Islet precursor cell (in vitro differentiated cells): Measurements from ENCODE around the gene PSME2.

Experiments
- DNase-seq: peaks from one replicate; pipeline ENCODE4 v3.0.0-alpha.2; 2018

The PSME2 gene

GRCh38 chr14:24179294-24179960 is 33.0 kb upstream of the PSME2 start:
- no peak for DNase-seq

- no peak for DNase-seq
Observed at GRCh38 chr14:24178399-24179178, 32.2 kb upstream of the PSME2 start.

DNA sequence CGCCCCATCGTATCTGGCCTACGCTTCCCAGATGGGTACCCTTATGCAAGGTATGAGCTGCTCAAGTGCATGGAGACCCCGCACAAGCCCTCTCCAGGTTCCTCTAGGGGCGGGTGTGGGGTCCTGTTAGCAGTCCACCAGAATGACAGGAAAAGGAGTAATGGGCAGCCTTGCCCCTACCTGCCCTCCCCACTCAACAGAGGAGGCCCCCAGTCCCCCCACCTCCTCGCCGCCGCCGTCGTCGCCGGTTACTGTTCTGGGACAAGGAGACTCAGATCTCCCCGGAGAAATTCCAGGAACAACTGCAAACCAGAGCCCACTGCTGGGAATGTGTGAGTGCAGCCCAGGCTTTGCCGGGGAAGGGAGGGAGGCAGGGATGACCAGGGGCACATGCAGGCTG is 31.5 kb upstream of the PSME2 start:
- no peak for DNase-seq

DNA sequence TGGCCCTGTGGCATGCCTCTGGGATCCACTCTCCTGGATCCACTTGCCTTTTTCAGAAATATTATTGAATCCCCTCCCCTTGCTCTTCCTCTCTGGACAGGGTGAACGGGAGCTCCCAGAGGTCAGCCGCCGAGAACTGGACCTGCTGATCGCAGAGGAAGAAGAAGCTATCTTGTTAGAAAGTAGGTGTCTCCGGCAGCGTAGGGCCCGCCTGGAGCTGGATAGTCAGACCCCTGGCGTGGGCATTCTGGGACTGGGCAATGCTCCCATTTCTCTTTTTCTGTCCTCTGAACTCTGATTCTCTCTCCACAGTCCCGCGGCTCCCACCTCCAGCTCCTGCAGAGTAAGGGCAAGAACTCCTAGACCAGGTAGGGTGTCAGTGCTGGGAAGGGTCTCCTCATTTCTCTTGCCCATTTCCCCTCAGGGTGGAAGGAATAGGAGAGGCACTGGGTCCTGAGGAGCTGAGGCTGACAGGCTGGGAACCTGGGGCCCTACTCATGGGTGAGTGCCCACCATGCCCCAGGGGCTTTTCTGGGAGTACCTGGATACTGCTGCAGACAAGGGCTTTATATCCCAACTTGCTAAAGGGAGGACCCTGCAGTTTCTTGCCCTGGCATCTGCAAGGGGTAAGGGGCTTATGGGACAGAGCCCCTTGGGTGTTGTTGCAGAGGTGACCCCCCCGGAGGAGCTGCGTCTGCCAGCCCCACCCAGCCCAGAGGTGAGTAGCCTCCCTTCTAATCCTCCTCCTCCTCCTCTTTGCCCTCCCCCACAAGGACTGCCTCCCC is 30.8 kb upstream of the PSME2 start:
- no peak for DNase-seq

DNA sequence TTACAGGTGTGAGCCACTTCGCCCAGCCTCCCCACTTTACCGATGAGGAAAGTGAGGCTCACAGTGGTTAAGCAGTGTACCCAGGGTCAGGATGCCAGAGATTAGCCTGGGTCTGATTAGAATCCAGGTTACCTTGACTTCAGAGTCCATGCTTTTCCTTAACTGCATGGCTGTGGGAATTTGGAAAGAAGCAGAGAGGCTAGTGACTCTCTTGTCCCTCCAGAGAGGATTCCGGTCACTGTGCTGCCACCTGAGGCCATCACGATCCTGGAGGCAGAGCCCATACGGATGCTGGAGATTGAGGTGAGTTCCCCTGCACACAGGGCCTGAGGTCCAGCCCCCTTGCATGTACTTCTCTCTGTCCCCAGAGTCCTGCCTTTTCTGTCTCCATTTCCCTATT is 30.2 kb upstream of the PSME2 start:
- DNase-seq = no peak

GRCh38 chr14:24172871-24173281 is 26.5 kb upstream of the PSME2 start:
- no peak for DNase-seq

- no peak for DNase-seq
Observed at GRCh38 chr14:24172261-24172860, 26.0 kb upstream of the PSME2 start.

DNA sequence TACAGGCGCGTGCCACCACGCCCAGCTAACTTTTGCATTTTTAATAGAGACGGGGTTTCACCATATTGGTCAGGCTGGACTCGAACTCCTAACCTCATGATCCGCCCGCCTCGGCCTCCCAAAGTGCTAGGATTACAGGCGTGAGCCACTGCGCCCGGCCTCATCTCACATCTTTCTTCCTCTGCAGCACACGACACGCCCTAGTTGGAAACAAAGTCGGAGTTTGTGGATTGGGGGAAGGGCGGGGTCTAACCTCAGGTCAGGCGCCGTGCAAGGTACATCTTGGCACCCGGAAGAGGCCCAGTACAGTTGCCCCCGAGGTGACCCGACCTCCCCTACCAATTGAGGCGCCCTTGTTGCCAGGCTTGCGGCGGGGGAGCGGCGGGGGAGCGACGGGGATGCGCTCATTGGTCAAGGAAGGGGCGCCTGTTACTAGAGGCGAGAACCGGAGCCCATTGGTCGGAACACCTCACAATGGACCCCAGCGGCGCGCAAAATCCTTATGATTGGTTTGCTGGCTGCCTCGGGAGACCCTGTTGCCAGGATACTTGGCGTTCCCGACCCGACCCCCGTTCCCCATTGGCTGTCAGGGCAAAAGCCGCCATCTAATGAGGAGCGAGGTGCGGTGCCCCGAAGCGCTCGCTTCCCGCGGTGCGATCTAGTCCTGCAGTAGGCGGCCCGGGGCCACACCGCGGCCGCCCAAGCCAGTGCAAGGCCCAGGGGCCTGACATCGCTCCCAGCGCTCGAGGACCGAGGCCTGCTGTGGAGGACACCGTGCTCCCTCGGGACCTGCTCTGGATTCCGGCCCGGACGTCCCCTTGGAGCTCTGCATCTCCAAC is 25.2 kb upstream of the PSME2 start, which contains the start of gene REC8:
Gene REC8, plus strand, starts transcription at position 659 of the 839 bp plus-strand sequence. CDS start 473 bp downstream, outside the sequence.
- peak; percentile 98 for DNase-seq

GRCh38 chr14:24167469-24168114 is 21.2 kb upstream of the PSME2 start:
- no peak for DNase-seq

DNA sequence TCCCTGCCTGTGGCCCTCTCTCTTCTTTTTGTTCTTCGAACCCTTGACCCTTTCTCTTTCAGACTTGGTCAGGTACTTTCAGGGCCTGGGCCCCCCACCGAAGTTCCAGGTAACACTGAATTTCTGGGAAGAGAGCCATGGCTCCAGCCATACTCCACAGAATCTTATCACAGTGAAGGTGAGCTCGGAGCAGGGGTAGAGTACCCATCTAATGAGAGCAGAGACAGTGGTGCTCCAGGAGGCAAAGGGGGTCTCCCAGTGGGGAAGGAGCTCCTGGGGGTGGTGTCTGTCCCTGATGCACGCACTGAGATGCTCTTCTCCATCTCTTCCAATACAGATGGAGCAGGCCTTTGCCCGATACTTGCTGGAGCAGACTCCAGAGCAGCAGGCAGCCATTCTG is 19.4 kb upstream of the PSME2 start:
- no peak for DNase-seq

- DNase-seq = no peak
Observed at GRCh38 chr14:24164518-24164991, 18.1 kb upstream of the PSME2 start.

DNA sequence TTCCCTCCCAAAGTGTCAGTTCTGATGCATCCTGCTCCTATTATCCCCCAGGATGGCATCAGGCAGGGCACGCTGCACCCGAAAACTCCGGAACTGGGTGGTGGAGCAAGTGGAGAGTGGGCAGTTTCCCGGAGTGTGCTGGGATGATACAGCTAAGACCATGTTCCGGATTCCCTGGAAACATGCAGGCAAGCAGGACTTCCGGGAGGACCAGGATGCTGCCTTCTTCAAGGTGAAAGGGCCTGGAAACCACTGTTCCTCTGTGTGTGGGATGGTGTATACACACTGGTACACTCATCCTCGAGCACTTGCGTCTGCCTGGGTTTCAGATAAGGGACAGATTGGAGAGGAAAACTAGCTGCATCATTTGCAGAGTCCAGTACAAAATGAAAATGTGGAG is 15.7 kb upstream of the PSME2 start:
- DNase-seq = no peak

DNA sequence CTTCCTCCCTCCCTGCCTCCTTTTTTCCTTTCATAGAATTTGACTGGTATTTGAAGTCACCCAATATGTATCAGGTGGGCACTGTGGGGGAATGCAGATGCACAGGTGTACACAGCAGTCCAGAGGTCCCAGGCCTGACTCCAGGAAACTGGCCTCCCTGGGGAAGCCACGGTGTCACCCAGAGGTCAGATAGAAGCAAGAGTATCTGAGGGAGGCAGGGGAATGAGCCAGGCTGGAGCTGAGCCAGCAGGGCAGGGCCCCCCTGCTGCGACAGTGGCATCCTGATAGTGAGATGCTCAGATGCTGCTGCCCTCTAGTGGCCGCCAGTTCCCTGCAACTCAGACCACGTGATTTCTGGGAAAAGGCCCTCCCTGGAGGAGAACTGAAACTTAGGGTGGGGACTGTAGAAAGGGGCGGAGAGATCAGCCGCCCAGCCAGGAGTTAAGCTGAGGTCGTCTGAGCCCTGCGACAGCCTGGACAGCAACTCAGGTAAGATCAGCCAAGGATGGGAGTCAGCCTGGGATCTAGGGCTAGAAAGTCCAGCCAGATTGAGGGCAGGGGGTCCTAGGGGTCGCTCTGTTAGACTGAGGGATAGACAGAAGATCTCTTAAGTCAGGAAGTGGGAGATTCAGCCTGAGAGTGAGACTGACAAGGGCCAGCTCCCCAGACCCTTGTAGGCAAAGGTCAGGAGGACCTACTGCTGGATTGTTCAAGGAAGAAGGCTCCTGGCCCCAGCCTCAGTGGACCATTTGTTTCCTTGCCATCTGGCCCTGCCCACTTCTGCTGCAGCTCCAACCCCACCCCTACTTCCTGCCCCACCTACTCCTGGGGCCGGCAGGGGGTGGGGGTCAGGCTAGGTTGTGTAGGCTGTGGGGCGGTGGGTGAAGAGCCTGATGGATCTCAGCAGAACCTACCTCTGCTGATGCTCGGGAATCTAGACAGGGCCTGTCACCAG is 14.7 kb upstream of the PSME2 start, which contains the start of gene IRF9:
Gene IRF9, plus strand, starts transcription at position 416 of the 955 bp plus-strand sequence. CDS start 880 bp downstream, outside the sequence.
- DNase-seq = peak; percentile 98

GRCh38 chr14:24160499-24160849 is 14.1 kb upstream of the PSME2 start:
- no peak for DNase-seq

DNA sequence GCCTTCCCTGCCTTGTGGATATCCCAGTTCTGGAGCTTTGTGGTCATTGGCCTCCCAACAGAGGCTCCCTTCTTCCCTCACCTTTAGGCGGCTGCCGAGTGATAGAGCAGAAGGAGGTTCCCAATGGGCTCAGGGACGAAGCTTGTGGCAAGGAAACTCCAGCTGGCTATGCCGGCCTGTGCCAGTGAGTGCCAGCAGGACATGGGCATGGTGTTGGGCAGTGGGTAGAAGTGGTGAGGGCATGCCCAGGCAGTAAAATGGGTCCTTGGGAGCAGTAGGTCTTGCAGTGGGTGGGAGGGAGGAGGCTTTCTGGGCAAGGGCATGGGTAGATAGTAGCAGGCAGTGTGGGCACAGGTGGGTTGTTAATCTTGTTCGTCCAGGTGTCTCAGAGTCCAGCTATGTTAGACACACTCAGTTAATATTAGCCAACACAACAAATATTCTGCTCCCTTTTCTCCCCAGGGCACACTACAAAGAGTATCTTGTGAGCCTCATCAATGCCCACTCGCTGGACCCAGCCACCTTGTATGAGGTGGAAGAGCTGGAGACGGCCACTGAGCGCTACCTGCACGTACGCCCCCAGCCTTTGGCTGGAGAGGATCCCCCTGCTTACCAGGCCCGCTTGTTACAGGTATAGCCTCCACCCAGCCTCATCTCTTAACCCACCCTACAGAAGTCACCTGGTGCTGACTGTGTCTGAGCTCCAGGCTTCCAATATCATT is 13.5 kb upstream of the PSME2 start:
- no peak for DNase-seq

DNA sequence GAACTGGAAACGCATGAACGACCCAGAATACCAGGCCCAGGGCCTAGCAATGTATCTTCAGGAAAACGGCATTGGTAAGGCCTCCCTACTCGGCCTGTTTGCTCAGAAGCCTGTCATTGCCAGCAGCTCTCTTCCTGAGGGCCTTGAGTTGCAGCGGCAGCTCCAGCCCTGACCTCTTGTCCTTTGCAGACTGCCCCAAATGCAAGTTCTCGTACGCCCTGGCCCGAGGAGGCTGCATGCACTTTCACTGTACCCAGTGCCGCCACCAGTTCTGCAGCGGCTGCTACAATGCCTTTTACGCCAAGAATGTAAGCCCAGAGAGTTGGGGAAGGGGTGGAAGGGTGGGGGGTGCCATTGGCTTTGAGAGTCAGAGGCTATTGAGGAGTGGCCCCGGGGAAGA is 10.9 kb upstream of the PSME2 start:
- DNase-seq = no peak

- no peak for DNase-seq
Observed at GRCh38 chr14:24156840-24157239, 10.4 kb upstream of the PSME2 start.

DNA sequence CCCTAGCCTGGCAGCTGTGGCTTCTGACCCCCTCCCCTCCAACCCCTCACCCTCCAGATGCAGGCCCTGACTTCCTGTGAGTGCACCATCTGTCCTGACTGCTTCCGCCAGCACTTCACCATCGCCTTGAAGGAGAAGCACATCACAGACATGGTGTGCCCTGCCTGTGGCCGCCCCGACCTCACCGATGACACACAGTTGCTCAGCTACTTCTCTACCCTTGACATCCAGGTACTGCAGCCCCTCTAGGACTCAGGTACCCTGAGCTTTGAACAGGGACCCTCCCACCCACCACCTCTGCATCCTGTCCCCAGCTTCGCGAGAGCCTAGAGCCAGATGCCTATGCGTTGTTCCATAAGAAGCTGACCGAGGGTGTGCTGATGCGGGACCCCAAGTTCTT is 8.7 kb upstream of the PSME2 start:
- no peak for DNase-seq

DNA sequence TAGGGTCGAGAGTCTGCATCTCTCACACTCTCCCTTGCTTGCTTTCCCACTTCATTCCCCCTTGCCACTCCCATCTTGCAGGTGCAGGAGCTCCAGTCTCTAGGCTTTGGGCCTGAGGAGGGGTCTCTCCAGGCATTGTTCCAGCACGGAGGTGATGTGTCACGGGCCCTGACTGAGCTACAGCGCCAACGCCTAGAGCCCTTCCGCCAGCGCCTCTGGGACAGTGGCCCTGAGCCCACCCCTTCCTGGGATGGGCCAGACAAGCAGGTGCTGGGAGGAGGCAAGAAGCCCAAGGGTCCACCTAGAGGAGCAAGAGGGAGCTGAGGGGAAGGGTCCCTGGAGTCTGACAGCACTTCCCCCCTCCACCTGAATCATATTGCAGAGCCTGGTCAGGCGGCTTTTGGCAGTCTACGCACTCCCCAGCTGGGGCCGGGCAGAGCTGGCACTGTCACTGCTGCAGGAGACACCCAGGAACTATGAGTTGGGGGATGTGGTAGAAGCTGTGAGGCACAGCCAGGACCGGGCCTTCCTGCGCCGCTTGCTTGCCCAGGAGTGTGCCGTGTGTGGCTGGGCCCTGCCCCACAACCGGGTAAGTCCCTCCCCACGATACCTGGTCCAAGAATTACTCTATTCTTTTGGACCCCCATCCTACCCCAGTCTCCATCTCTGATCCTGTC is 5.1 kb upstream of the PSME2 start:
- no peak for DNase-seq
